Neural progenitor cell (in vitro differentiated cells): ENCODE data around the gene KCNN2.

Experiments
- EZH2 ChIP-seq: fragments of 200-600 bp; sonication (generic); IDR thresholded peaks from 2 replicates; pipeline ENCODE4 v1.6.1; 2017; ENCODE audit warnings: antibody characterized with exemption, mild to moderate bottlenecking, moderate library complexity
- EZH2phosphoT487 ChIP-seq: fragments of 200-600 bp; sonication (generic); IDR thresholded peaks from 2 replicates; pipeline ENCODE4 v1.6.1; 2017; ENCODE audit warnings: antibody characterized with exemption
- TF ChIP-seq, protein P1 (sequence below): fragments of 200-600 bp; sonication (generic); IDR thresholded peaks from 2 replicates; pipeline ENCODE4 v1.5.1; 2017; ENCODE audit warnings: antibody characterized with exemption, mild to moderate bottlenecking

DNA sequence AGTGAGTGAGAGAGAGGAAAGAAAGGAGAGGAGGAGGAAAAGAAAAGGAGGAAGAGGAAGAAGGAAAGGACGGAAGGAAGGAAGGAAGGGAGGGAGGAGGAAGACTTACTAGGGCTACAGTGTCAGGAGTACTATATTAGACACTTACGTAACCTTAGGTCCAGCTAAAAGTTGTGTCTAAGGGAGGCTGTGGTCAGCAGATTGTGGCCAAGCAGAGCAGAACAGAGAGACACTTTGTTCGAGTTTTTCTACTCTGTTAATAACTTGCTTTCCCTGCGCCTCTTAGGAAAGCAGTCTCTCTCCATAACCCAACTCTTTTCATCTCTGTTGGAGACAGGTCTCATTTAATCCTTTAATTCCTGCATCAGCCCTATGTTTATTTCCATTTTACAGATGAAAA is 138.9 kb downstream of the KCNN2 start:
- TF ChIP-seq, protein P1, sequence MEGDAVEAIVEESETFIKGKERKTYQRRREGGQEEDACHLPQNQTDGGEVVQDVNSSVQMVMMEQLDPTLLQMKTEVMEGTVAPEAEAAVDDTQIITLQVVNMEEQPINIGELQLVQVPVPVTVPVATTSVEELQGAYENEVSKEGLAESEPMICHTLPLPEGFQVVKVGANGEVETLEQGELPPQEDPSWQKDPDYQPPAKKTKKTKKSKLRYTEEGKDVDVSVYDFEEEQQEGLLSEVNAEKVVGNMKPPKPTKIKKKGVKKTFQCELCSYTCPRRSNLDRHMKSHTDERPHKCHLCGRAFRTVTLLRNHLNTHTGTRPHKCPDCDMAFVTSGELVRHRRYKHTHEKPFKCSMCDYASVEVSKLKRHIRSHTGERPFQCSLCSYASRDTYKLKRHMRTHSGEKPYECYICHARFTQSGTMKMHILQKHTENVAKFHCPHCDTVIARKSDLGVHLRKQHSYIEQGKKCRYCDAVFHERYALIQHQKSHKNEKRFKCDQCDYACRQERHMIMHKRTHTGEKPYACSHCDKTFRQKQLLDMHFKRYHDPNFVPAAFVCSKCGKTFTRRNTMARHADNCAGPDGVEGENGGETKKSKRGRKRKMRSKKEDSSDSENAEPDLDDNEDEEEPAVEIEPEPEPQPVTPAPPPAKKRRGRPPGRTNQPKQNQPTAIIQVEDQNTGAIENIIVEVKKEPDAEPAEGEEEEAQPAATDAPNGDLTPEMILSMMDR, result no peak
- no peak for TF ChIP-seq EZH2
- TF ChIP-seq EZH2phosphoT487, result no peak
